NCI-H1436 (cell line): ENCODE results near the gene PHB1.
A peak's percentile ranks its signal among the peaks of the same experiment; 100 is the strongest.

Source experiments
- DNase-seq: peaks from one replicate; lab custom pipeline; 2025; lab: John Stamatoyannopoulos, UW

PHB1 gene

DNA sequence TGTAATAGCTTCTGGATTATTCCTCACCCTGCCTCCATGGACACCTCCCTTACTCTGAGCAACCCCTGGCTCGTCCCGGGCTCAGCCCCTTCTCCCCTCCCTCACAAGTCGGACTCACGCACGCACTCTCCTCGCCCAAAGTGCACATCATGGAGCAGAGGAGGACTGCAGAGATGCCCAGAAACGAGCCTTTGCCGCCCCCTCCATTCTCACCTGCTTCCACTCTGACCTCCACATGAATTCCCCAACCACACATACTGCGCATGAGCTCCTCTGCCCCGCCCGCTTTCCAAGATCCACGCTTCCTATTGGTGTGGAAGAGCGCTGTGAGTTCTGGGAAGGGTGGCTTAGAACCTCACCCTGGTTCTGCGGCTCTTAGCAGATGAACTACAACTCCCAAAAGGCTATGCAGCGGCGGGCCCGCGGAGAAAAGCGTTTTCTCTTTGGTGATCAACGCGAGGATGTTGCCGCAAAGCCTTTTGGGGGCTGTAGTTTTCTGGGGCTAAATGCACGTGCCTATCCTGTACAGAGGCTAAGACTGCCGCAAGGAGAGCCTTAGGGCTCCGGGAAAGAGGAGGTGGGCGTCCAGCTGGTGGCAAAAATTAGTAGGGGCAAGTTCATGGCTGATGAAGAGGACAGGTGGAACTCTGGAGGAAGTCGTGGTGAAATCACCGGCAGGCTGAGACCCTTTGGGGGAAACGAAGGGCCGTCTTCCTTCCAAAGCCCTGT is at the start of gene PHB1:
Gene PHB1 (minus strand): TSS at position 261 of the 729 bp plus-strand sequence. CDS start 1,618 bp downstream, outside the sequence.
- DNase-seq: peak; percentile 99

DNA sequence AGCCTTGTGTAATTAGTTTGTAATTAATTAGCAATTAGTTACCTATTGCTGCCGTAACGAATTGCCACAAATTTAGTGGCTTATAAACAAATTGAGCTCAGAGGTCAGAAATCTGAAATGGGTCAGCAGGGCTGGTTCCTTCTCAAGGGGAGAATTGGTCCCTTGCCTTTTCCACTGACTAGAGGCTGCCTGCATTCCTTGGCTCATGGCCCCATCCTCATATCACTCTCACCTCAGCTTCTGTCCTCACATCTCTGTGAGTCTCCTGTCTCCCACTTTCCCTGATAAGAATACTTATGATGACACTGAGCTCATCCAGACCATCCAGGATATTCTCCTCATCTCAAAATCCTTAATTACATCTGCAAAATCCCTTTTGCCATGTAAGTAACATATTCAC is 49.4 kb upstream of the PHB1 start:
- DNase-seq: no peak

DNA sequence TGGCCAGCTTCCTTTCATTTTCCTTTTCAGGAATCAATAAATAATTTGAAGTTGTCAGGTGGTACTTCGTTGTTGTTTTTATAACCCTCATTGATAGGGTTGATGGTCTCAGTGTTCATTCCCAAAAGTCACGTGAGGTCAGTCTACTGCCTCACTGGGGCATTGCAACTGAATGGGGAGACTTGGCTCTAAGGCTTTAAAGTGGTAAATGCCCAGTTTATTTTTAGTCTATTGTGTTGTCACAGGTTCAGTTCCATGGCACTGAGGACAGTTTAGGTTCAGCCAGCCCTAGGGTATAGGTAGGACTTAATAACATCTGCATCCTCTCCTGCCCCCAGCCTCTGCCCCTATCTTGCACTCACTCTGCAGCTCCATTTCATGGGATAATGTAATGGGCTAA is 46.9 kb upstream of the PHB1 start:
- DNase-seq: no peak

DNA sequence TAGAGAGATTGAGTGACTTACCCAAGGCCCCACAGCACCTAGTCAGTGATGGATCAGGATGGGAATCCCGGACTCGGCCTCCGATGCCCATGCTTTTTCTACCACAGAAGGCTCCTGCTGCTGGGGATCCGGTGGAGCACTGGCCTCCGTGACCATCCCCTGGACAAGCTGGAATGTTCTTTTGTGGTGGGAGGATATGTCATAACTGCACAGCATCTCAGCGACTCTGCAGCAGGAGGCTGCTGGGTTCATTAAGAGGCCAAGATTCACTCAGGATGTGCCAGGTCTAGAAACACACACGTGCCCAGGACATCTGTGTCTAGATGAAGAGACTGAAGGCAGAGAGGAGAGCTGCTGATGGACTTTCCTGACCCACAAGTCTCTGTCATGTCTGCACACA is 45.7 kb upstream of the PHB1 start:
- no peak for DNase-seq

DNA sequence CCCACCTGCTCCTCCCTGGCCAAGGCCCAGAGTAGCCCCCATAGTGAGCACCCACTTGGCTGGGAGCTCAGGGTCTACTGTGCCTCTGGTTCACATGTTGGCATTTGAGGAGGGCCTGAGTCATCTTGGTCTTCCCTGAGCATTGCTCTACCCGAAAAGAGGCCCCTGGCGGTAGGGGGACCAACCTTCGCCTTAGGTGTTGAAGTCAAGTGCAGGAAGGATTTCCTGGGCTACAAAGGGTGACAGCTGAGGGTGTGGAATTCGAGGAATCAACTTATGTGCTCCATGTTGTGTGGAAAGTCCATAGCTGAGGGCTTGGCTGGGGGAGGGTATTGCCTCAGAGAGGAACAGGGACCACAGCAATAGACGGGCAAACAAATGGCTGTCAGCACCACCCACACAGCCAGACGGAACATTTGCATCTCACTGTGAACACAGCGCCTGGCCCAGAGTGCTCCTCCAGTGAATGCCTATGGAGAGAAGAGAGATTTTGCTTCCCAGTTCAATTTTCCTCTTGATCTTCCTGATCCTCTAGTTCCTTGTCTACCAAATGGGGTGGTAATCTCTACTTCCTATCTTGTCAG is 44.8 kb upstream of the PHB1 start:
- DNase-seq: no peak

DNA sequence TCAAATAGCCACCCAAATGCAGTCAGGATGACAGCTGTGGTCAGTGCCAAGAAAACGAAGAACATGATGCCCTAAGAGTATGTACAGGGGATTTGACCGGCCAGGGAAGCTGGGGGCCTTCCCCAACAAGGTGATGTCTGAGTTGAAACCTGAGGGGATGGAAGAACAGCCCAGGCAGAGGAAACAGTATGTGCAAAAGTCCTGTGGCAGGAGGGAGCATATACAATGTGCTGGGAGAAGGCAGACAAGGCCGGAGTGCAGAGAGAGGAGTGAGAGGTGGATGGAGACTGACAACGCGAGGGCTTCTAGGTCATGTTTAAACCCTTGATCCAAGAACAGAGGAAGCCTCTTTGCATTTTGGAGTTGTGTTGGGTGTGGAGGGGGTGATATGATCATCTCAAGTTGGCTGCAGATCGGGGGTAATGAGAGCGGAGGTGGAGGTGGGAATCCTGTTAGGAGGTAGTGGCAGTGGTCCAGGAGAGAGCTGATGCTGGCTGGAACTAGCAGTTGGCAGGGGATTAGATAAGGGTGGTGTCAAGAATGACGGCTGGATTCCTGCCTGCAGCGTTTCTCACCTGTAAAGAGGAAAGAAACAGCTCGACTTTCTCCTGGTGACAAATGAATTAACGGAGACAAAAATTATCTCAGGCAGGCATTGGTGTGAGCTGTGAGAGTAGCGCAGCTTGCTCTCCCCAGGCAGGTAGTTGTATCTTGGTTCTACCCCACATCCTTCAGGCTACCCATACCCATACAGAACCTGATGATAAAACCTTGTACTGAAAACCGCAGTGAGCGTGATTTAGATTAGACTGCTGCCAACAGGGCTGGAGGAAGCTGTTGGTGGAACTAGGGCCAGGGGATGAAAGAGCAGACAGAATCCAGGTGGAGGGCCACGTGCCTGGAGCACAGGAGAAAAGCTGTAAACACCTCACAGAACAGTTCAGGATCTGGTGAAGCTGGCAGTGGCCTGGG is 43.2 kb upstream of the PHB1 start:
- no peak for DNase-seq

DNA sequence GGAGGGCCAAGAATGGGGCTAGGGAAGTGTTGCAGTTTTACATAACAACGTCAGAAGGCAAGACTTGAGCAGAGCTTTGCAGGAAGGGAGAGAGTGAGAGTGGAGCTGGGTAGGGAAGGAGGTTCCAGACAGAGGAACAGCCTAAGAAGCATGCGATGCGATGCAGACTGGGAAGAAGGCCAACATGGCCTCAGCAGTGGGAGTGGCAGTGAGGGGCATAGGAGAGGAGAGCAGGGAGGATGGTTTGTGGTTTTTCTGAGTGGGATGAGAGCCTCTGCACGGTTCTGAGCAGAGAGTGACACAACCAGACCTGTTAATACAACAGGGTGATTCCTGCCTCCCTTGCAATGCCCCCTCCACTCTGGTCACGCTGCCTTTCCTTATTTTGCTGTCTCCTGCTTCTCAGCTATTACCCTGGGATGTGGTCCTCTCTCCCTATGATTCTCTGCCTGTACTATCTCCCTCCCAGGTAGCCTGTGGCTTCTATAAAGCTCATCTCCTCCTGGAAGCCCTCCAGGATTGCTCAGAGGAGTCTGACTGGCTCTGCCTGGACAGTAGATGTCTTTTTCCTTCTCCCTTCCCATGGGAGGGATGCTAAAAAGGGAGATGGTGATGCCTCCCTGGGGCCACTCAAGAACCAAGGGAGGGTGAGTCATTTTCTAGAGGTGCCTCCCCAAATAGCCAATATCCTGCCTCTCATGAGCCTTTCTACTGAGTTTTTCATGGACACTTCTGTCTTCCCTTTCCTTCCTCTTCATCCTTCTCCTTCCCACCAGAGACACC is 41.7 kb upstream of the PHB1 start:
- no peak for DNase-seq

DNA sequence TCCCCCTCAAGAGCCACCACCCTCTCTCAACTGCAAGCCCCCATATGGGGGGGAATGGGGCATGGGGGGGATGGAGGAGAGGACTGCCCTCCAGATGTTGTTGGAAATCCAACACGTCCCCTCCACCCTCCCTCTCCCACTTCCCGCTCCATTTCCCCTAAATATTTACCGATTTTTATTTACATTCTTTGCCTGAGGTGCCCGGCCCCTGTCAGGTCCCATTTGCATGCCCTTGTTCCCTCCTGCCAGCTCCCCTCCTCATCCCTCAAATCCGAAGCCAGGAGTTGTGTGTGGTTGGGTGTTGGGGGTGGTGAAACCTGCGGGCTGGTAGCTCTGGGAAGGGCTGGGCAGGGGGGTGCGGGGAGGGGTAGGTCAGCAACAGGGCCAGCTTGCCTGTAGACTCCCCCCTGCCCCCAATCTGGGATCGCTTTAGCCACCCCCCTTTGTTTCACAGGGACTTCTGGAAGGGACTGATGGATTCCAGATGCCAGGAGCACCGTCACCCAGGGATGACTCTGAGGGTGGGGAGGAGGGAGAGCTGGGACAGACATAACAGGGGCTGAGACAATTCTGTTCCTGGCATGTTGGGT is 40.7 kb upstream of the PHB1 start:
- no peak for DNase-seq

DNA sequence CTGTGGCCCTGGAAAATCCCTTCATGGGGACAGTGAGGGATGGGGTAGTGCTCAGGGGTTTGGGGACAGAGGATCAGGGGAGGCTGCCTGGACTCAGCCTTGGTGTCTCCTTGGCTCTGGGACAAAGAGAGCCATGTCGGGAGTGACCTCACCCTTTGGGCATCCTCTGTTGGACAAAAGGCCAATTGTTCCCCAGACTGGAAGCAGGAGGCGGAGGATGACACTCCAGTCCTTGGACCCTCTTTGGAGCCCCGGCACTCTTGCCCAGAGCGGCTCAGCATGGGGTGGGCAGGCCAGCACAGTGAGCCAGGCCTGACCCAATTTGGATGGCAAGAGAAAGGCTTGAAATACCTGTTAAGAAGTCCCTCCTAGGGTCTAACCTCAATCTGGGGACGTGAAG is 39.4 kb upstream of the PHB1 start:
- DNase-seq: no peak

DNA sequence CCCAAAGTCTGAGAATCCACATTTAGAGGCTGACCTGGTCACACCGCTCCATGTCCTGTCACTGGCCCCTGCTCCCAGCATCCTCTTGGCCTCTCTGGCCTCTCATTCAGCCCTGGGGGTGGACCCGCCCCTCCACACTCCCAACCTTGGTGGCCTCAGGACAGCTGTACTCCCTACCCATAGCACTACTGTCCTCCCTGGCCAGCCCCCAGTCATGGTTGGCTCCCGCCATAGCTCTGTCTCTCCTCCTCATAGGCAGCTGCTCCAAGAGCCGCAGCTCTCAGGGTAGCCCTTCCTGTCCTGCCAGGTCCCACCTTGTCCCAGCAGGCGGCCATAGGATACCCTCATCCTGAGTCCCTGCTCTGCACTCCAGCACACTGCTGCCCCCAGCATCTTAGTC is 38.0 kb upstream of the PHB1 start:
- no peak for DNase-seq

DNA sequence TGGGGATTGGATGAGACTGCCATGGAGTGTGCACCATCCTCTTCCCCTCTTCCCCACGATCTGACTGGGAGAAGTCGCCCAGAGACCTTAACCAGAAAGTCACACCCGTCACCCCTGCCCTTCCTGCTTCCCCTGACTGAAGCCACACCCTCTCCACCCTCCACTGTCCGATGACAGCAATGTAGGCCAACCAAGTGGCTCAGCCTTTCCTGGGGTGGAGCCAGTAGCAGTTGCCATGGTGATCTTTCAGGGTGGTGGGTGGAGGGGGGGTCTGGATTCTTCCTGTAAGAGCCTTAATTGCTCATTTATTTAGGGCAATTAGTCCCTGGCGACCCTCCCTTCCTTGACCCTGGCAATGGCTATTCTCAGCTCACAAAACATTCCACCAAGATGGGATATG is 37.5 kb upstream of the PHB1 start:
- DNase-seq: no peak

DNA sequence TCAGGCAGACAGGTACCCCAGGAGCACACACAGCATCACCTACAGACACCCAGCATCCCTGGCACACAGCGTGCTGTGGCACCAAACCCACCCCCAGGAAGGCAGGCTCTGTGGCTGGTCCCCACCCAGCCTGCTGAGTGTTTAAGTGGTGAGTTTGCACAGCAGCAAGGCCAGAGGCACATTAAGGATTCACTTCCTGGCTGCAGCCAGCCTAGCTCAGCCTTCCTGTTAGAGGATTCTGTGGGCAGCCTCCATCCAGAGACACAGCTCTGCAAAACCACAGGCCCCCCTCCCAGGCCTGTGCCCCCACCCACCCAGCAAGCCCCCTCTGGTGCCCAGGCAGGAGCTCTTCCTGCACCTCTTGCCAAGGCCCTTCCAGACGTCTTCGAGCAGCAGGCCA is 36.1 kb upstream of the PHB1 start:
- no peak for DNase-seq

DNA sequence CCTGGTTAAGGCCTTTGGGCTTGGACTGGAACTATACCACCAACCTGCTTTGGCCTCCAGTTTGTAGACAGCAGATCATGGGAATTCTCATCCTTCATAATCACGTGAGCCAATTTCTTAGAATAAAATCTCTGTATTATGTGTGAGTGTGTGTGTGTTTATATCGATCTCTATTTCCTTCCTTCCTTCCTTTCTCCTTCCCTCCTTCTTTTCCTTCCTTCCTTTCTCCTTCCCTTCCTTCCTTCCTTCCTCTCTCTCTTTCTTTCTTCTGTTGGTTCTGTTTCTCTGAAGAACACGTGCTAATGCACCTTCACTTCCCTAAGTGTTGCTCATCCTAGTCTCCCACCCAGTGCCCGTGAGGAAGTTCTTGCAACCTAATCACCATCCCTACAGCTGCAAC is 35.5 kb upstream of the PHB1 start:
- no peak for DNase-seq

DNA sequence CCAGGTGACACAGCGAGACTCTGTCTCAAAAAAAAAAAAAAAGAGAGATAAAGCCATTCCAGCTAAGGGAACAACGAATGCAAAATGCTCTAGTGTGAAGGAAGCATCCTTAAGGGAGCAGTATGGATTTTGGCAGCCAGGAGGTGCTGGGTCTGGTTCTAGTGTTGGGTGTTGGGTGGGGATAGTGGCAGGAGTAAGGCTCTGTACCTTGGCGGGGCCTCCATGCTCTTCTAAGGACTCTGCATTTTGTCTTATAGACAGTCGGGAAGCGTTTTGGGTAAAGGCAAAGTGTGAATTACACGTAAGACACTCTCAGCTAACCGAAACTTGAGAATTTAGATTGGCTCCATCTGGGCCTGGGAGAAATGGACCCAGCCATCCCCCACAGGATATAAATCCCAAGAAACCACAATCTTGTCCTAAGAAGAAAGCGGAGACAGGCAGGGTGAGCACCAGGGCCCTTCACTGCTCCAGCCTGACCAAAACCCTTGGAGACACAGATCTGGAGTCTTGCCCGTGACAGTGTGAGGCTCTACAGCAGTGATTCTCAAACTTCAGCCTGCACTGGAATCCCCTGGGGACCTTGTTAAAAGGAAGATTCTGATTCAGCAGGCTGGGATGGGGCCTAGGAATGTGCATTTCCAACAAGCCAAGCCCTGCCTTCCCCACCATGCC is 33.1 kb upstream of the PHB1 start:
- no peak for DNase-seq

DNA sequence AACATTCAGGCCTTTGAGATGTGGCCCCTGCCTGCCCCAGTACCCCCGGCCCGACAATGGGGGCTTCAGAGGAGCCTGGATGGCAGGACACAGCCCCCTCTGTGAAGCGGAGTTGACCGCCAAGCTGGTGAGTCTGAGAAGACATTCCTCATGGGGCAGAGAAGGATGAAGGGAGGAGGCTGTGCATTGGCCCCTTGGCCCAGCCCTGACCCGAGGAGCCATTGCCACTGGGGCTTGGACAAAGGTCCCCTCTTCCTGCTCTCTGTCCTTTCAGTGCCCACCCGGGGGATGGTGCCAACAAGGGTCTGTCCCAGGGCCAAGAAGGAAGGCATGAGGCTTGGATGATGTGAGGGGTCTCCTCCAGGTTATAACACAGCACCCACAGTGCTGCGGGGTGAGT is 30.9 kb upstream of the PHB1 start:
- no peak for DNase-seq

DNA sequence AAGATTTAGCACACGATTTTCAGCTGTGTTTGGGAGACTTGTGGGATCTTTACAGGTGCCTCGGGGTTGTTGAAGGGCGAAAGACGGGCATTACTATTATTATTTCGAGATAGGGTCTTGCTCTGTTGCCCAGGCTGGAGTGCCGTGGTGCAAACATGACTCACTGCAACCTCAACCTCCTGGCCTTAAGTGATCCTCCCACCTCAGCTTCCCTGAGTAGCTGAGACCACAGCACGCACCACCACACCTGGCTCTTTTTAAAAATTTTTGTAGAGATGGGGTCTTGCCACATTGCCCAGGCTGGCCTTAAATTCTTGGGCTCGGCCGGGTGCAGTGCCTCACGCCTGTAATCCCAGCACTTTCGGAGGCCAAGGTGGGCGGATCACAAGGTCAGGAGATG is 29.7 kb upstream of the PHB1 start:
- no peak for DNase-seq

DNA sequence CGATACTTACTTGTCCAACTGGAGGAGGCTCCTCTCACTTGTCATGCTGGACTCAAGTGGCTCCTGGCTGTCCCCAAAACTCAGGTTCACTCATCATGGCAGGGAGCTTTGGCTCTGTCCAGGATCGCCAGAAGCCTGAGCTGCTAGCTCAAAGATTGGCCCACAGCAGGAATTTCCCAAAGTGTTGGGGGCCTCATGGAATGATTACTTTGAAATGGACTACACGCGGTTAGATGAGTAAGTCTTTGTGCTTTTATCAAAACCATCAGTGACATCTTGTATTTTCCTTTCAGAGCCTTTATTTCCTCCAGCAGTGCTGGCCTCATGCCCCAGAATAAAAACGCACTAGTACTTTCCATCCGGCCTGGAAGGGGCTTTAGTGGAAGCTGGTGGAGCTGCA is 29.2 kb upstream of the PHB1 start:
- DNase-seq: no peak

DNA sequence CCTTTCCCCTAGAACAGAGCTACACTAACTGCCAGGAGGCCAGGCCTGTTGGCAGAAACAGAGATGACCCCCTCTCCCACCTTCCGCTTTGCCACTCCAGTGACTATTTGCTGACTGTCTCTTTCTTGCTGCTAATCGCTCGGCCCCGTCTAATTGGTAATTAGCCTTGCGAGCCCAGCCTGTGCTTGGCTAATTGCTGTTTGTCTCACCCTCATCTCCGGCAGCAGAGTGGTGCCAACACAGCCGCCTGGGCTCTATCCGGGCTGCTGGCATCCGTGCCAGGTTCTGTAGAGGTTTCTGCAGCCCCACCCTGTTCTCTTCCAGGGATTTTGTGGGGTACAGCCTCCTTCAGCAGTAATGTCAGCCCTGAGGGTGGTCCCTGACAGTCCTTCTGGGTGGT is 27.4 kb upstream of the PHB1 start:
- peak; percentile 15 for DNase-seq

DNA sequence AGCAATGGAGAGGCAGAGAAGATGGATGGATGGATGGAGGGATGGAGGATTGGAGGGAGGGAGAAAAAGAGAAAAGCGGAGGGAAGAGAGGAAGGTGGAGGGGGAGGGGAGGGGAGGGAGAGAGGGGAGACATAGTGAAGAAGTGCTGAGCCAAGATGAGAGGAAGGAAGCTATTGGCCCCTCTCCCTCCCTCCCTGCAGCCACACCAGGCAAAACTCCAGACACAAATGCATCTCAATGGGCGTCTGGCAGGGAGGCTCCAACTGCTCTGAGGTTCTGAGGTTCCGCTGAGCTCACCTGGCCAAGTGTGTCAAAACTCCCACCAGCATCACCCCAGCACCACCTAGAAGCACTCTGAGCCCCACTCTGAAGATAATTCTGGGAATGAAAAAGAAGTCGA is 26.9 kb upstream of the PHB1 start:
- no peak for DNase-seq

DNA sequence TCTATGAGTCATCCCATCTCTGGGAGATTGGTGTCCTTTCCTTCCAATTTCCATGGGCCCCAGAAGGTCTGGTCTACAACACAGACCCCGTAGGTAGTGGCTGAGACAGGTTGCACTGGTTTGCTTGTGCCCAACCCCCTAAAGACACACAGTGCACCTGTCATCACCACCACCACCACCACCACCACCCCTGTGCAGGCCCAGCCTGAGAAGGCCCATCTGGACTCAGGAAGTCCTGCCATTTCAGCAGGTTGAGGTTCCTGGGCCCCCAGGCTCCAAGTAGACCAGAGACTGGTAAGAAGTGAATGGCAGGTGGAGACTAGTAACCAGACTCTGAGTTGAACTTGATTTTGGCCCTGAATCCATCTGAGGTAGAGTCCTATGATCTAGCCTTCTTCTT is 25.9 kb upstream of the PHB1 start:
- DNase-seq: no peak
